ENCODE results near the gene IL17B.
A peak's percentile ranks its signal among the peaks of the same experiment; 100 is the strongest.

The IL17B gene

DNA sequence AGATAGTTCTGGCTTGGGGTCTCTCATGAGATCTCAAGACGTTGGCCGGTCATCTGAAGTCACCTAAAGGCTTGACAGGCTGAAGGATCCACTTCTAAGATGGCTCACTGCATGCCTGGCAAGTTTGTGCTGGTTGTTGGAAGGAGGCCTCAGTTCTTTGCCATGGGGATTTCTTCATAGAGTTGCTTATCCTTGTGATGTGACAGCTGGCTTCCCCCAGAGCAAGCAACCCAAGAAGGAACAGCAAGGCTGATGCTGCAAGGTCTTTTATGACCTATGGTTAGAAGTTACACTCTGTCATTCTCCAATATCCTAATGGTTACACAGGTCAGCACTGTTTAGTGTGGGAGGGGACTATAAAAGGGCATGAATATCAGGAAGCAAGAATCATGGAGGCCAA, 54.5 kb downstream of the IL17B start:
- TF ChIP-seq, protein P1, sequence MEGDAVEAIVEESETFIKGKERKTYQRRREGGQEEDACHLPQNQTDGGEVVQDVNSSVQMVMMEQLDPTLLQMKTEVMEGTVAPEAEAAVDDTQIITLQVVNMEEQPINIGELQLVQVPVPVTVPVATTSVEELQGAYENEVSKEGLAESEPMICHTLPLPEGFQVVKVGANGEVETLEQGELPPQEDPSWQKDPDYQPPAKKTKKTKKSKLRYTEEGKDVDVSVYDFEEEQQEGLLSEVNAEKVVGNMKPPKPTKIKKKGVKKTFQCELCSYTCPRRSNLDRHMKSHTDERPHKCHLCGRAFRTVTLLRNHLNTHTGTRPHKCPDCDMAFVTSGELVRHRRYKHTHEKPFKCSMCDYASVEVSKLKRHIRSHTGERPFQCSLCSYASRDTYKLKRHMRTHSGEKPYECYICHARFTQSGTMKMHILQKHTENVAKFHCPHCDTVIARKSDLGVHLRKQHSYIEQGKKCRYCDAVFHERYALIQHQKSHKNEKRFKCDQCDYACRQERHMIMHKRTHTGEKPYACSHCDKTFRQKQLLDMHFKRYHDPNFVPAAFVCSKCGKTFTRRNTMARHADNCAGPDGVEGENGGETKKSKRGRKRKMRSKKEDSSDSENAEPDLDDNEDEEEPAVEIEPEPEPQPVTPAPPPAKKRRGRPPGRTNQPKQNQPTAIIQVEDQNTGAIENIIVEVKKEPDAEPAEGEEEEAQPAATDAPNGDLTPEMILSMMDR (IDR thresholded peaks at IDR 0.05; ENCODE audit: low read depth, low read length) = no peak
- H3K4me3 ChIP-seq (replicated peaks in 1 of 2; ENCODE audit: low read depth in 2 of 2, low read length in 2 of 2) = no peak overlapping the region
- peak in 1 of 2 donors; percentile 46 for DNase-seq (ENCODE audit: low read depth in 2 of 2)
